Cardiac muscle cell (in vitro differentiated cells and primary cell): ENCODE measurements around the gene DUSP8. TPM values are rescaled to one million over a fixed set of nuclear protein-coding genes. Genes with fewer than 3 reads are reported as not detected.
"Not testable (repeated sequence)": the region's sequence is repeated elsewhere in the genome, so short reads cannot be mapped to it uniquely, and the experiment has no call there.

Experiments used
- DNase-seq, 2 donors: peaks; one replicate each; pipeline versions ENCODE4 v3.0.0 to v3.0.0-alpha.2; 2010 to 2017; ENCODE audit warnings: low read depth in 1 of 2, low spot score in 1 of 2
- H3K27ac ChIP-seq: fragments of 200-600 bp; sonication (generic); 2 replicates; pipeline ENCODE4 v1.5.1; 2016
- H3K27me3 ChIP-seq: fragments of 200-600 bp; sonication (generic); 2 replicates; pipeline ENCODE4 v1.6.0; 2016; ENCODE audit warnings: control low read depth
- H3K36me3 ChIP-seq: fragments of 200-600 bp; sonication (generic); 2 replicates; pipeline ENCODE4 v1.5.1; 2016; ENCODE audit warnings: control low read depth
- H3K4me1 ChIP-seq: fragments of 200-600 bp; sonication (generic); 2 replicates; pipeline ENCODE4 v1.8.1; 2017; ENCODE audit warnings: low read depth, mild to moderate bottlenecking, mixed run types
- H3K4me3 ChIP-seq: fragments of 200-600 bp; sonication (generic); 2 replicates; pipeline ENCODE4 v1.5.1; 2016; ENCODE audit warnings: mild to moderate bottlenecking
- H3K9me3 ChIP-seq: fragments of 200-600 bp; sonication (generic); 2 replicates; pipeline ENCODE4 v1.5.1; 2017; ENCODE audit warnings: low read depth, mild to moderate bottlenecking, control low read depth
- CTCF ChIP-seq: IDR thresholded peaks from 2 replicates; pipeline ENCODE4 v1.5.1; 2012; ENCODE audit warnings: low read depth, mild to moderate bottlenecking, low read length
- polyA plus RNA-seq: library from polyadenylated mRNA; unstranded; fragments of >200 nt; fragmentation: Nextera tagmentation; extraction: Ambion mirVana; gene quantifications from 2 replicates; pipeline ENCODE4 v1.2.1, GENCODE V29; 2016
- total RNA-seq: library from RNA; depleted of rRNA; stranded (reverse); fragments of >200 nt; gene quantifications from 2 replicates; pipeline ENCODE4 v1.2.3, GENCODE V29; 2016

DUSP8 gene
- total and polyA plus RNA-seq, 2 experiments from 2014 or later, result 0.51 to 0.59 TPM

GRCh38 chr11:1511937-1512496, 60.1 kb downstream of the DUSP8 start:
- no peaks in the 10 kb centered on the region for H3K9me3 ChIP-seq
- DNase-seq, result no peak
- TF ChIP-seq CTCF, result no peak
- H3K4me1 ChIP-seq, result peaks cover 14% of the 10 kb centered on the region
- no peaks in the 10 kb centered on the region for H3K27me3 ChIP-seq
- H3K27ac ChIP-seq, result no peak overlapping the region
- no peak overlapping the region for H3K4me3 ChIP-seq
- no peaks in the 10 kb centered on the region for H3K36me3 ChIP-seq

DNA sequence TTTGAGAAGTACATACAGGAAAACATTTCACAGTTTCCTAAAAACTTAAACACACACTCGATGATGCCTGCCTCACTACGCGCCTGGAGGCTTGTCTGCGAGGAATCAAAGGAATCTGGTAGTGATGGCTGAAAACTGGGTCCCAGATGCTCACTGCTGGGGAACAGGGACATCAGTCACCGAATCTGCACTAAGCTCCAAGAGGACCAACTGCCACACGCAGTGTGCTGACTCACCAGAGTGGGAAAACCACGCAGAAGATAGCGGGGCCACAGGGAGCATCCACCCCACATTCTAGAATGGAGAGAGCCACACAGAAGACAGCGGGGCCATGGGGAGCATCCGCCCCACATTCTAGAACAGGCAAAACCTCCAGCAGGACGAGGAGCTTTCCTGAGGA, 61.1 kb downstream of the DUSP8 start:
- no peaks in the 10 kb centered on the region for H3K27me3 ChIP-seq
- H3K9me3 ChIP-seq, result no peaks in the 10 kb centered on the region
- H3K27ac ChIP-seq, result no peak overlapping the region
- H3K4me3 ChIP-seq, result no peak overlapping the region
- TF ChIP-seq CTCF, result no peak
- H3K36me3 ChIP-seq, result no peaks in the 10 kb centered on the region
- H3K4me1 ChIP-seq, result peaks cover 14% of the 10 kb centered on the region
- DNase-seq, result no peak

DNA sequence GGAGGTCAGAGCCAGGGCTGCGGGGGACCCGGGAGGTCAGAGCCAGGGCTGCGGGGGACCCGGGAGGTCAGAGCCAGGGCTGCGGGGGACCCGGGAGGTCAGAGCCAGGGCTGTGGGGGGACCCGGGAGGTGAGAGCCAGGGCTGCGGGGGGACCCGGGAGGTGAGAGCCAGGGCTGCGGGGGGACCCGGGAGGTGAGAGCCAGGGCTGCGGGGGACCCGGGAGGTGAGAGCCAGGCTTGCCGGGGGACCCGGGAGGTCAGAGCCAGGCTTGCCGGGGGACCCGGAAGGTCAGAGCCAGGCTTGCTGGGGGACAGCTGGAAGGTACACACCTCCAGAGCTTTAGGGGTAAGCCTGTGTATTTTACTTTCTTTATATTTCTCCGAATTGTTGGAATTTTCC, 61.7 kb downstream of the DUSP8 start:
- not testable (repeated sequence) for H3K27ac ChIP-seq, DNase-seq, H3K27me3 ChIP-seq, H3K36me3 ChIP-seq, H3K4me3 ChIP-seq, H3K9me3 ChIP-seq
- H3K4me1 ChIP-seq, result peaks cover 14% of the 10 kb centered on the region

- no peaks in the 10 kb centered on the region for H3K27me3 ChIP-seq
- no peak for DNase-seq
- H3K9me3 ChIP-seq, result no peaks in the 10 kb centered on the region
- no peak for TF ChIP-seq CTCF
- H3K36me3 ChIP-seq, result no peaks in the 10 kb centered on the region
- no peak overlapping the region for H3K27ac ChIP-seq
- H3K4me3 ChIP-seq, result no peak overlapping the region
- peaks cover 14% of the 10 kb centered on the region for H3K4me1 ChIP-seq
Observed at GRCh38 chr11:1509626-1510255, 62.3 kb downstream of the DUSP8 start.

DNA sequence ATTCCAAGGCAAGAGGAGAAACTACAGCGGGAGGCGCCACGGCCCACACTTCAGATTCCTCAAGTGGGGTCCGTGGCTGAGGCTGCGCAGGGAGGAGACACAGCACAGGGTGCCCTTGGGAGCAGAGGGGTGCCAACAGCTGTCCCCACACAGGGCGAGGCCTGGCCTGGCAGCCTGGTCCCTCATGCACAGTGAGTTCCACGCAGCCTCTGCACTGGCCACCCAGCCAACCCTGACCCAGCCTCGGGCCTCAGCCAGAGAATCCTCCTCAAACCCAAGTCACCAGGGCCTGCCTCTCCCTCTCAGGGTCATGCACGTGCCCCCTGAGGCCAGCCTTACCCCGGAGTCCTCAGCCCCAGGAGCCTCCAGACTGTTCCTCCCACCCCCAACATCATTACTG, 63.1 kb downstream of the DUSP8 start:
- peaks cover 14% of the 10 kb centered on the region for H3K4me1 ChIP-seq

More for the DNA sequence above, 63.1 kb downstream of the DUSP8 start:
- no peak for DNase-seq
- no peak overlapping the region for H3K27ac ChIP-seq
- no peak for TF ChIP-seq CTCF
- H3K27me3 ChIP-seq, result no peaks in the 10 kb centered on the region
- H3K9me3 ChIP-seq, result no peaks in the 10 kb centered on the region
- no peaks in the 10 kb centered on the region for H3K36me3 ChIP-seq
- no peak overlapping the region for H3K4me3 ChIP-seq
